ENCODE results near the gene PAAF1.

The PAAF1 gene

GRCh38 chr11:73856031-73856567 is 20.7 kb upstream of the PAAF1 start:
- no peaks in the 10 kb centered on the region for H3K27me3 ChIP-seq

GRCh38 chr11:73859671-73860070 is 17.1 kb upstream of the PAAF1 start:
- Histone ChIP-seq H3K9me3 (replicated peaks in 1 of 11) (no peaks in the 10 kb centered on the region), H4K20me1 (no peaks in the 10 kb centered on the region), H3K4me3 (no peak overlapping the region), H3K36me3 (peaks cover 39 to 85% (median 65%) of the 10 kb centered on the region in 11 experiments), H3K4me2 (no peak overlapping the region), H3K4me1 (no peaks in the 10 kb centered on the region), H3K27ac (no peak overlapping the region), H3K9ac (no peak overlapping the region), H3K27me3 (no peaks in the 10 kb centered on the region)
- TF ChIP-seq Cebpa-rat (IDR thresholded peaks at IDR 0.05) = no peak

More at GRCh38 chr11:73856031-73856567, 20.7 kb upstream of the PAAF1 start:
- H3K4me3 ChIP-seq = no peak overlapping the region
- peaks cover 0 to 10% (median 5%) of the 10 kb centered on the region in 10 experiments; a peak in 8 of 20 replicates for H3K4me1 ChIP-seq
- no peak overlapping the region for H3K27ac ChIP-seq
- no peak overlapping the region for H3K4me2 ChIP-seq
- no peaks in the 10 kb centered on the region for H3K9me3 ChIP-seq (replicated peaks in 1 of 11)
- H4K20me1 ChIP-seq = no peaks in the 10 kb centered on the region
- peaks cover 13 to 65% (median 41%) of the 10 kb centered on the region in 11 experiments for H3K36me3 ChIP-seq
- no peak for TF ChIP-seq Cebpa-rat (IDR thresholded peaks at IDR 0.05)
- no peak overlapping the region for H3K9ac ChIP-seq

GRCh38 chr11:73860202-73860601 is 16.6 kb upstream of the PAAF1 start:
- H3K4me1 ChIP-seq = no peaks in the 10 kb centered on the region
- no peaks in the 10 kb centered on the region for H4K20me1 ChIP-seq
- H3K4me2 ChIP-seq = no peak overlapping the region
- no peaks in the 10 kb centered on the region for H3K27me3 ChIP-seq
- no peaks in the 10 kb centered on the region for H3K9me3 ChIP-seq (replicated peaks in 1 of 11)
- no peak overlapping the region for H3K9ac ChIP-seq
- H3K36me3 ChIP-seq = peaks cover 37 to 85% (median 65%) of the 10 kb centered on the region in 11 experiments
- H3K27ac ChIP-seq = no peak overlapping the region
- TF ChIP-seq Cebpa-rat (IDR thresholded peaks at IDR 0.05) = no peak
- H3K4me3 ChIP-seq = no peak overlapping the region

GRCh38 chr11:73862986-73863385 is 13.8 kb upstream of the PAAF1 start:
- H4K20me1 ChIP-seq = no peaks in the 10 kb centered on the region

GRCh38 chr11:73866095-73866579 is 10.7 kb upstream of the PAAF1 start:
- TF ChIP-seq Cebpa-rat (IDR thresholded peaks at IDR 0.05) = no peak
- no peak overlapping the region for H3K9ac ChIP-seq
- H3K4me2 ChIP-seq = no peak overlapping the region
- H3K36me3 ChIP-seq = peaks cover 38 to 100% (median 80%) of the 10 kb centered on the region in 11 experiments
- no peaks in the 10 kb centered on the region for H3K27me3 ChIP-seq
- H4K20me1 ChIP-seq = peaks cover 0 to 10% (median 0%) of the 10 kb centered on the region in 11 experiments; a peak in 7 of 22 replicates
- no peak overlapping the region for H3K4me3 ChIP-seq
- H3K9me3 ChIP-seq (replicated peaks in 1 of 11) = no peaks in the 10 kb centered on the region
- H3K27ac ChIP-seq = no peak overlapping the region
- H3K4me1 ChIP-seq = no peaks in the 10 kb centered on the region

More at GRCh38 chr11:73862986-73863385, 13.8 kb upstream of the PAAF1 start:
- no peak for TF ChIP-seq Cebpa-rat (IDR thresholded peaks at IDR 0.05)
- Histone ChIP-seq H3K4me2 (no peak overlapping the region), H3K27ac (no peak overlapping the region), H3K4me1 (no peaks in the 10 kb centered on the region), H3K9me3 (replicated peaks in 1 of 11) (no peaks in the 10 kb centered on the region), H3K36me3 (peaks cover 35 to 99% (median 75%) of the 10 kb centered on the region in 11 experiments), H3K9ac (no peak overlapping the region), H3K27me3 (no peaks in the 10 kb centered on the region), H3K4me3 (no peak overlapping the region)

GRCh38 chr11:73866586-73866996 is 10.2 kb upstream of the PAAF1 start:
- no peaks in the 10 kb centered on the region for H3K4me1 ChIP-seq
- no peak overlapping the region for H3K4me2 ChIP-seq

GRCh38 chr11:73869332-73869949 is 7.4 kb upstream of the PAAF1 start:
- H3K36me3 ChIP-seq = peaks cover 47 to 100% (median 82%) of the 10 kb centered on the region in 11 experiments
- H3K27ac ChIP-seq = no peak overlapping the region
- no peak for TF ChIP-seq Cebpa-rat (IDR thresholded peaks at IDR 0.05)
- H4K20me1 ChIP-seq = peaks cover 0 to 31% (median 12%) of the 10 kb centered on the region in 11 experiments; a peak in 12 of 22 replicates
- H3K9me3 ChIP-seq (replicated peaks in 1 of 11) = no peaks in the 10 kb centered on the region
- peak overlapping the region in 1 of 11 experiments; percentile 3; a peak in 1 of 22 replicates for H3K9ac ChIP-seq
- peaks cover 0 to 4% (median under 1%) of the 10 kb centered on the region in 10 experiments; a peak in 5 of 20 replicates for H3K4me1 ChIP-seq
- no peak overlapping the region for H3K4me2 ChIP-seq
- no peak overlapping the region for H3K4me3 ChIP-seq
- no peaks in the 10 kb centered on the region for H3K27me3 ChIP-seq

More at GRCh38 chr11:73866586-73866996, 10.2 kb upstream of the PAAF1 start:
- no peak overlapping the region for H3K4me3 ChIP-seq
- H3K27me3 ChIP-seq = no peaks in the 10 kb centered on the region
- H3K27ac ChIP-seq = no peak overlapping the region
- no peak for TF ChIP-seq Cebpa-rat (IDR thresholded peaks at IDR 0.05)
- peaks cover 0 to 14% (median 0%) of the 10 kb centered on the region in 11 experiments; a peak in 7 of 22 replicates for H4K20me1 ChIP-seq
- no peak overlapping the region for H3K9ac ChIP-seq
- peaks cover 38 to 100% (median 81%) of the 10 kb centered on the region in 11 experiments for H3K36me3 ChIP-seq
- H3K9me3 ChIP-seq (replicated peaks in 1 of 11) = no peaks in the 10 kb centered on the region

- no peak overlapping the region for H3K9ac ChIP-seq
- no peak overlapping the region for H3K27ac ChIP-seq
- H3K4me1 ChIP-seq = peaks cover 4 to 12% (median 9%) of the 10 kb centered on the region in 10 experiments
- peaks cover 0 to 38% (median 12%) of the 10 kb centered on the region in 11 experiments; a peak in 12 of 22 replicates for H4K20me1 ChIP-seq
- no peak overlapping the region for H3K4me3 ChIP-seq
- no peaks in the 10 kb centered on the region for H3K27me3 ChIP-seq
- peaks cover 45 to 100% (median 82%) of the 10 kb centered on the region in 11 experiments for H3K36me3 ChIP-seq
- TF ChIP-seq Cebpa-rat (IDR thresholded peaks at IDR 0.05) = no peak
- H3K9me3 ChIP-seq (replicated peaks in 1 of 11) = no peaks in the 10 kb centered on the region
- H3K4me2 ChIP-seq = no peak overlapping the region
These were observed 6.5 kb upstream of the PAAF1 start for GRCh38 chr11:73870261-73870660.

- no peak for TF ChIP-seq Cebpa-rat (IDR thresholded peaks at IDR 0.05)
- no peak overlapping the region for H3K27ac ChIP-seq
These were observed 3.9 kb upstream of the PAAF1 start for GRCh38 chr11:73872749-73873357.

More at GRCh38 chr11:73872749-73873357, 3.9 kb upstream of the PAAF1 start:
- Histone ChIP-seq H3K4me1 (peaks cover 19 to 28% (median 23%) of the 10 kb centered on the region in 10 experiments), H3K9ac (no peak overlapping the region), H3K9me3 (replicated peaks in 1 of 11) (no peaks in the 10 kb centered on the region), H3K4me2 (no peak overlapping the region), H3K27me3 (no peaks in the 10 kb centered on the region), H3K4me3 (no peak overlapping the region), H4K20me1 (peaks cover 0 to 38% (median 12%) of the 10 kb centered on the region in 11 experiments; a peak in 12 of 22 replicates), H3K36me3 (peaks cover 45 to 78% (median 72%) of the 10 kb centered on the region in 11 experiments)
